ENCODE data around the gene NDUFA6.

DNA sequence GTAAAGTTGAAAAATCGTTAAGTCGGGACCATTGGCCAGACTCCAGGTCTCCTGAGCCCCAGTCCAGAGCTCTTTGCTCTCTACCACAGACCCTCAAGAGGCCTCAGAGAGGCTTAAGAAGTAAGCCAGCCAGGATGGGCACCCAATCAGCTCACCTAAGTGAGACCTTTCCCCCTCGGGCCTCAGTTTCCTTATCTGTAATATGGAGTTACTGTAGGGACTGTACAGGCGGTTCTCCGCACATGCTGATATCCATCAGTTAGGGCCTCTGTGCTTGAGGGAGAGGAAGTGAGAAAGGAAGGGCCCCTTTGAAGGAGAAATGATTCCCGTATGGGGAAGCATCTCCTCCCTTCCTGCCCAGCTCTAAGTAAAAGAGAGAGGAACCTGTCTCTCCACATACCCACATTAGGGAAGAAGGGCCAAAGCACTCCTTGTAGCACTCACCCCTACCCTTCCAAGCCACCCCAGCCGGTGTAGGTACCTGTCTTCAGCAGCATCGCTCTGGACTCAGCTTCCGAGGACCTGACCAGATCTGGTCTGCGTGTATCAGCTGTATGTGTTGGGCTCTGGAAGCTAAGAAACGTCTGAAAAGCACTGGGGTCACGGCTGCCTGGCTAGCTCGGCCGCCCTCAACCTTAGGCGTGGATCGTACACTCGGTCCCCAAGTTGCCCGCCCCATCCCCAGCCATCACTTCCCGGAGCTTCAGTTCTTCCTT lies 20.6 kb downstream of the NDUFA6 start:
- TF ChIP-seq, protein P1, sequence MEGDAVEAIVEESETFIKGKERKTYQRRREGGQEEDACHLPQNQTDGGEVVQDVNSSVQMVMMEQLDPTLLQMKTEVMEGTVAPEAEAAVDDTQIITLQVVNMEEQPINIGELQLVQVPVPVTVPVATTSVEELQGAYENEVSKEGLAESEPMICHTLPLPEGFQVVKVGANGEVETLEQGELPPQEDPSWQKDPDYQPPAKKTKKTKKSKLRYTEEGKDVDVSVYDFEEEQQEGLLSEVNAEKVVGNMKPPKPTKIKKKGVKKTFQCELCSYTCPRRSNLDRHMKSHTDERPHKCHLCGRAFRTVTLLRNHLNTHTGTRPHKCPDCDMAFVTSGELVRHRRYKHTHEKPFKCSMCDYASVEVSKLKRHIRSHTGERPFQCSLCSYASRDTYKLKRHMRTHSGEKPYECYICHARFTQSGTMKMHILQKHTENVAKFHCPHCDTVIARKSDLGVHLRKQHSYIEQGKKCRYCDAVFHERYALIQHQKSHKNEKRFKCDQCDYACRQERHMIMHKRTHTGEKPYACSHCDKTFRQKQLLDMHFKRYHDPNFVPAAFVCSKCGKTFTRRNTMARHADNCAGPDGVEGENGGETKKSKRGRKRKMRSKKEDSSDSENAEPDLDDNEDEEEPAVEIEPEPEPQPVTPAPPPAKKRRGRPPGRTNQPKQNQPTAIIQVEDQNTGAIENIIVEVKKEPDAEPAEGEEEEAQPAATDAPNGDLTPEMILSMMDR (conservative IDR thresholded peaks at IDR 0.05) = no peak
- no peak for TF ChIP-seq EZH2 (IDR thresholded peaks at IDR 0.05; ENCODE audit: low read depth)
